GM12878 (cell line): Measurements from ENCODE around the gene THAP6. TPM values are rescaled to one million over a fixed set of nuclear protein-coding genes. Genes with fewer than 3 reads are reported as not detected.

Experiments
- ATAC-seq: fragments of 200-7000 bp; cut with Tn5 transposase; 3 replicates; pipeline ENCODE4 v1.9.1; 2020; ENCODE audit warnings: mild to moderate bottlenecking, moderate library complexity
- BruUV-seq: library from RNA; stranded (reverse); fragments of 400-500 nt; replicated peaks from 2 replicates; lab custom pipeline; 2021; lab: Mats Ljungman, UMichigan
- CTCF ChIA-PET: fragments of 300-600 bp; sonication (Branson Sonifier 250); formaldehyde crosslinking; extraction: SDS; loops from one replicate; lab custom pipeline; 2021; ENCODE audit warnings: inconsistent platforms; lab: Yijun Ruan, JAX
- POLR2A ChIA-PET: fragments of 350-600 bp; formaldehyde crosslinking; extraction: SDS; loops from one replicate; lab custom pipeline; 2021; ENCODE audit warnings: inconsistent platforms; lab: Charles Lee
- RAD21 ChIA-PET: fragments of 300-600 bp; sonication (Branson Sonifier 250); formaldehyde crosslinking; loops from one replicate; lab custom pipeline; 2023; ENCODE audit warnings: antibody characterized with exemption; ENCODE audit not compliant: unreplicated experiment; lab: Charles Lee
- SMC1A ChIA-PET: fragments of 300-600 bp; sonication (Branson Sonifier 250); formaldehyde crosslinking; loops from one replicate; lab custom pipeline; 2023; ENCODE audit not compliant: unreplicated experiment, uncharacterized antibody; lab: Charles Lee
- DNase-seq: peaks from one replicate; pipeline ENCODE4 v3.0.0-alpha.2; 2011; ENCODE audit warnings: low read depth, low spot score
- FAIRE-seq: peaks from 3 replicates; lab custom pipeline; 2011; peaks lifted over from hg19 to GRCh38; lab: Jason Lieb, UNC
- H2AFZ ChIP-seq: 2 replicates; pipeline ENCODE4 v1.6.0; 2011; ENCODE audit warnings: low read depth, low read length, control low read depth; ENCODE audit not compliant: control insufficient read depth
- H3K27ac ChIP-seq: 2 replicates; pipeline ENCODE4 v1.5.1; 2011; ENCODE audit warnings: control low read depth; ENCODE audit not compliant: control insufficient read depth, insufficient read depth
- H3K27me3 ChIP-seq, 2 experiments: replicated peaks in 1 of 2; 2 replicates each; pipeline versions ENCODE4 v1.6.0 to v1.6.1; 2011; ENCODE audit warnings: low read length in 1 of 2; ENCODE audit not compliant: control insufficient read depth in 2 of 2, insufficient read depth in 2 of 2
- H3K36me3 ChIP-seq, 2 experiments: 2 replicates each; pipeline ENCODE4 v1.5.1; 2011; ENCODE audit warnings: low read length in 1 of 2; ENCODE audit not compliant: control insufficient read depth in 2 of 2, insufficient read depth in 2 of 2
- H3K4me1 ChIP-seq: 2 replicates; pipeline ENCODE4 v1.6.1; 2011; ENCODE audit warnings: mild to moderate bottlenecking, low read length, moderate library complexity, mixed read lengths; ENCODE audit not compliant: control insufficient read depth, insufficient read depth
- H3K4me2 ChIP-seq: 2 replicates; pipeline ENCODE4 v1.6.0; 2011; ENCODE audit warnings: control low read depth; ENCODE audit not compliant: control insufficient read depth, insufficient read depth
- H3K4me3 ChIP-seq: fragments of 200-600 bp; sonication (generic); 2 replicates; pipeline ENCODE4 v1.5.1; 2016
- H3K79me2 ChIP-seq: 2 replicates; pipeline ENCODE4 v1.6.0; 2011; ENCODE audit warnings: low read length; ENCODE audit not compliant: control insufficient read depth, insufficient read depth
- H3K9ac ChIP-seq: 2 replicates; pipeline ENCODE4 v1.8.0; 2011; ENCODE audit warnings: low read length, control low read depth, mixed read lengths; ENCODE audit not compliant: control insufficient read depth, insufficient read depth
- H3K9me3 ChIP-seq: replicated peaks from 3 replicates; pipeline ENCODE4 v1.5.1; 2011; ENCODE audit warnings: mild to moderate bottlenecking, low read length; ENCODE audit not compliant: control insufficient read depth, insufficient read depth
- H4K20me1 ChIP-seq: 2 replicates; pipeline ENCODE4 v1.6.0; 2011; ENCODE audit not compliant: control insufficient read depth, insufficient read depth
- CHD2 ChIP-seq: IDR thresholded peaks from 2 replicates; pipeline ENCODE4 v1.6.1; 2011; ENCODE audit warnings: low read depth, low read length, improper control_type of control experiment, borderline replicate concordance
- EED ChIP-seq: sonication (generic); IDR thresholded peaks from 2 replicates; pipeline ENCODE4 v1.6.1; 2016; ENCODE audit warnings: antibody characterized with exemption, low read depth
- IKZF1 ChIP-seq: fragments of 450-650 bp; conservative IDR thresholded peaks from 2 replicates; pipeline ENCODE4 v1.6.1; 2017; ENCODE audit warnings: antibody characterized with exemption, mild to moderate bottlenecking
- IKZF2 ChIP-seq, 2 experiments: fragments of 450-650 bp; IDR thresholded peaks; 2 replicates each; pipeline ENCODE4 v1.6.1; 2017; ENCODE audit warnings: mild to moderate bottlenecking in 2 of 2, moderate library complexity in 2 of 2
- MYB ChIP-seq: fragments of 150-350 bp; IDR thresholded peaks from 2 replicates; pipeline ENCODE4 v1.6.1; 2014; ENCODE audit warnings: mild to moderate bottlenecking, low read depth, low read length, borderline replicate concordance
- NR2F1 ChIP-seq: fragments of 450-650 bp; conservative IDR thresholded peaks from 2 replicates; pipeline ENCODE4 v1.6.1; 2017; ENCODE audit warnings: mild to moderate bottlenecking
- RUNX3 ChIP-seq: IDR thresholded peaks from 2 replicates; pipeline ENCODE4 v1.6.1; 2012; ENCODE audit warnings: low read length, inconsistent platforms
- SREBF2 ChIP-seq: IDR thresholded peaks from 2 replicates; pipeline ENCODE4 v1.6.1; 2012; ENCODE audit warnings: mild to moderate bottlenecking, low read length
- TCF12 ChIP-seq: IDR thresholded peaks from 2 replicates; pipeline ENCODE4 v1.6.1; 2011; ENCODE audit warnings: low read depth, mild to moderate bottlenecking, low read length
- WGBS: methylation state at CpG from one replicate; pipeline ENCODE4 v1.1.6; 2016; ENCODE audit warnings: low lambda C conversion rate; ENCODE audit not compliant: insufficient replicate concordance, insufficient coverage; ENCODE audit errors: missing lambda C conversion rate; 5-methylcytosine and 5-hydroxymethylcytosine counted together
- in situ Hi-C: fragments of 300-500 bp; cut with MboI; formaldehyde crosslinking; loops from 9 replicates; pipeline ENCODE4 v1.14.3; 2018; ENCODE audit warnings: mixed read lengths
- intact Hi-C: fragments of 100-400 bp; cut with micrococcal nuclease; formaldehyde crosslinking; loops from one replicate; pipeline ENCODE4 v1.14.2; 2022; ENCODE audit not compliant: unreplicated experiment
- polyA plus RNA-seq, 11 experiments: library from polyadenylated mRNA; depleted of rRNA in 4 of 11; unstranded in 6 of 11; stranded (reverse) in 5 of 11; fragments of >200 nt; fragmentation: Nextera tagmentation in 4 of 11; fragmentation: Illumina TruSeq in 1 of 11; extraction: Ambion mirVana in 4 of 11; extraction: Trizol in 1 of 11; gene quantifications; 1 replicate in 1 of 11; 2 replicates in 10 of 11; pipeline versions ENCODE4 v1.2.1 to v1.2.3, GENCODE V29; 2011 to 2016; ENCODE audit warnings: inconsistent platforms in 2 of 11, missing spikeins in 2 of 11, low read depth in 1 of 11
- total RNA-seq, 4 experiments: library from RNA; depleted of rRNA in 3 of 4; stranded (reverse); fragments of >200 nt in 3 of 4; fragmentation: Illumina TruSeq in 1 of 4; extraction: Trizol in 1 of 4; gene quantifications; 2 replicates each; pipeline versions ENCODE4 v1.2.1 to v1.2.3, GENCODE V29; 2013 to 2021

Gene THAP6
- total and polyA plus RNA-seq, 10 of the 15 experiments (the other 5 are each of a cell fraction or from before 2014, with no cell fraction given) = 8.9 to 21.9 (median 12.8) TPM

GRCh38 chr4:75512386-75513211 is 1.7 kb upstream of the THAP6 start:
- Histone ChIP-seq H3K4me2 (peak overlapping the region; percentile 89), H2AFZ (no peak overlapping the region), H3K9me3 (peaks cover 6% of the 10 kb centered on the region)
- WGBS = 0% methylated on average over 6 of the region's 6 CpGs
- TF ChIP-seq RUNX3 (peak; percentile 75), CHD2 (no peak), EED (peak; percentile 21; the same call in 1 of the 2 replicates), IKZF2 (IDR thresholded peaks at IDR 0.05) (peak; percentile 31 to 41; a peak in 2 of 4 replicates), IKZF1 (peak; percentile 37; the same call in 1 of the 2 replicates), SREBF2 (no peak), TCF12 (0 out of 2 replicates have a peak, but pooled peaks have one; percentile 45), NR2F1 (0 out of 2 replicates have a peak, but pooled peaks have one; percentile 58), MYB (0 out of 2 replicates have a peak, but pooled peaks have one; percentile 25)
- TF ChIP-seq, all 136 proteins: peak for 7
- RAD21 ChIA-PET = no interaction called here
- DNase-seq (peak; percentile 13), ATAC-seq (peak; percentile 8), FAIRE-seq (no peak)
- SMC1A ChIA-PET = interaction anchor here (0.6 to 2.7 kb wide), 8 partner anchors 13 to 406 kb away, joined by 3 to 10 read pairs (median 4); partner anchors contain the start of gene USO1
- Histone ChIP-seq H3K79me2 (peaks cover 67% of the 10 kb centered on the region), H3K9ac (peak overlapping the region; percentile 75), H3K27me3 (no peaks in the 10 kb centered on the region), H3K27ac (peak overlapping the region; percentile 84), H3K4me1 (no peaks in the 10 kb centered on the region), H4K20me1 (no peaks in the 10 kb centered on the region), H3K36me3 (no peaks in the 10 kb centered on the region), H3K4me3 (peak overlapping the region; percentile 98)
- intact Hi-C loops (loop anchor here (5.0 kb wide), 2 partner anchors 215 to 640 kb away; no protein-coding TSS in a partner anchor), in situ Hi-C loops (no loop called here)
- no TSS peak for BruUV-seq
- POLR2A ChIA-PET = interaction anchor here (1.0 to 2.5 kb wide), 4 partner anchors 13 to 214 kb away, joined by 3 to 22 read pairs (median 3); partner anchors contain the start of gene USO1
- CTCF ChIA-PET = interaction anchor here (1.1 to 1.8 kb wide), 2 partner anchors 20 to 335 kb away, joined by 3 to 8 read pairs; no protein-coding TSS in a partner anchor
